ENCODE results near the gene CCDC170. TPM values are rescaled to one million over a fixed set of nuclear protein-coding genes. Genes with fewer than 3 reads are reported as not detected.

CCDC170 gene
- total and polyA plus RNA-seq, 9 of the 15 experiments (the other 6 are each of a cell fraction or from before 2014, with no cell fraction given), result 0.01 to 0.18 (median 0.05) TPM; not detected in 6

- Histone ChIP-seq H3K4me3 (no peak overlapping the region), H3K27ac (ENCODE audit: extremely low read depth, low read depth, low read length) (no peak overlapping the region), H3K4me2 (ENCODE audit: insufficient read depth, low read length) (no peak overlapping the region), H3K79me2 (ENCODE audit: control insufficient read depth, insufficient read depth, low read length) (peaks cover 75% of the 10 kb centered on the region), H4K20me1 (replicated peaks; ENCODE audit: control insufficient read depth, insufficient read depth, low read length) (no peaks in the 10 kb centered on the region), H3K36me3 (ENCODE audit: control insufficient read depth, insufficient read depth, low read length) (peaks cover 53% of the 10 kb centered on the region), H3K9me3 (replicated peaks; ENCODE audit: control insufficient read depth, insufficient read depth, low read depth, low read length) (no peaks in the 10 kb centered on the region), H3K9ac (ENCODE audit: insufficient read depth in 1 of 2, low read depth in 2 of 2, low read length in 2 of 2) (no peak overlapping the region), H3K27me3 (ENCODE audit: control insufficient read depth in 2 of 2, insufficient read depth in 2 of 2, low read length in 2 of 2) (no peaks in the 10 kb centered on the region), H3K4me1 (replicated peaks in 1 of 2; ENCODE audit: control insufficient read depth in 2 of 2, insufficient read depth in 2 of 2, low read length in 2 of 2) (peaks cover 0 to 7% of the 10 kb centered on the region in 2 experiments; a peak in 2 of 5 replicates), H2AFZ (ENCODE audit: low read depth, low read length) (no peak overlapping the region), H3K9me1 (ENCODE audit: control insufficient read depth, insufficient read depth, low read length) (no peaks in the 10 kb centered on the region)
- ChIA-PET POLR2A (interaction anchor here (0.8 to 1.5 kb wide), 2 partner anchors 36 to 55 kb away, joined by 3 to 7 read pairs; partner anchors contain the start of gene ZBTB2), CTCF (ENCODE audit: low intra/inter-chr PET ratio) (no interaction called here)
- 63% methylated on average over 5 of the region's 5 CpGs for whole genome bisulfite sequencing (ENCODE audit: insufficient coverage, low coverage, missing lambda C conversion rate)
- intact Hi-C loops (cut with micrococcal nuclease), result no loop called here
- TF ChIP-seq CHD2 (IDR thresholded peaks at IDR 0.05; ENCODE audit: low read depth, low read length) (no peak), SPI1 (IDR thresholded peaks at IDR 0.05; ENCODE audit: borderline replicate concordance, low read depth, low read length) (no peak), CHAMP1 (IDR thresholded peaks at IDR 0.05) (no peak), MLX (CRISPR knock-in tag; conservative IDR thresholded peaks at IDR 0.05) (no peak), PTRF (tag; IDR thresholded peaks at IDR 0.05) (no peak), ZNF23 (CRISPR knock-in tag; IDR thresholded peaks at IDR 0.05) (no peak), CAMTA2 (CRISPR knock-in tag; conservative IDR thresholded peaks at IDR 0.05) (no peak), HMGXB4 (CRISPR knock-in tag; IDR thresholded peaks at IDR 0.05) (no peak), BMI1 (IDR thresholded peaks at IDR 0.05; ENCODE audit: low read length) (no peak), L3MBTL2 (IDR thresholded peaks at IDR 0.05) (no peak), SP2 (IDR thresholded peaks at IDR 0.05; ENCODE audit: extremely low read depth, low read depth, low read length, poor library complexity, severe bottlenecking) (no peak), TRIM24 (IDR thresholded peaks at IDR 0.05) (no peak), CHD1 (IDR thresholded peaks at IDR 0.05; ENCODE audit: low read length) (no peak), ATF1 (CRISPR knock-in tag; IDR thresholded peaks at IDR 0.05) (no peak), ATF1 (tag; IDR thresholded peaks at IDR 0.05) (no peak), IRF1 (CRISPR knock-in tag; IDR thresholded peaks at IDR 0.05; ENCODE audit: borderline replicate concordance) (no peak)
- in situ Hi-C loops (cut with MboI), result no loop called here
- ATAC-seq, result no peak
- peak; percentile 29 for FAIRE-seq
- DNase-seq (ENCODE audit: extremely low read depth in 1 of 4, low spot score in 3 of 4), result no peak
- BruUV-seq (replicated peaks), result no TSS peak
Observed at GRCh38 chr6:151445482-151445881, 48.3 kb upstream of the CCDC170 start.
